ENCODE data around the gene LPCAT1.

GRCh38 chr5:1437876-1438559 is 85.7 kb downstream of the LPCAT1 start:
- TF ChIP-seq CTCF (IDR thresholded peaks at IDR 0.05): no peak
- TF ChIP-seq EZH2 (IDR thresholded peaks at IDR 0.05): no peak
- no peak for TF ChIP-seq EZH2phosphoT487 (IDR thresholded peaks at IDR 0.05)

Measured in neural progenitor cell (in vitro differentiated cells).